Mammary epithelial cell (primary cell): ENCODE data around the gene CDH6.

Experiments
- CTCF ChIP-seq, 2 donors: IDR thresholded peaks in 1 of 2; conservative IDR thresholded peaks in 1 of 2; 2 replicates each; pipeline ENCODE4 v1.5.1; 2011 to 2012; ENCODE audit warnings: inconsistent platforms in 2 of 2, low read length in 2 of 2, mild to moderate bottlenecking in 2 of 2, control low read depth in 1 of 2, low read depth in 1 of 2; ENCODE audit not compliant: insufficient read depth in 1 of 2; ENCODE audit errors: extremely low read depth in 1 of 2
- EZH2 ChIP-seq: IDR thresholded peaks from 2 replicates; pipeline ENCODE4 v1.6.1; 2012; ENCODE audit warnings: low read length, inconsistent platforms, borderline replicate concordance

GRCh38 chr5:31301833-31302232 lies 108.3 kb downstream of the CDH6 start:
- TF ChIP-seq CTCF (conservative IDR thresholded peaks at IDR 0.05 in 1 of 2, IDR thresholded peaks at IDR 0.05 in 1 of 2; ENCODE audit: extremely low read depth in 1 of 2, insufficient read depth in 1 of 2, low read depth in 1 of 2, low read length in 2 of 2) (no peak), EZH2 (no peak)
